Karpas-422 (cell line): ENCODE measurements around the gene LIMCH1. TPM values are rescaled to one million over a fixed set of nuclear protein-coding genes. Genes with fewer than 3 reads are reported as not detected.

ENCODE experiments used
- DNase-seq: peaks from one replicate; pipeline ENCODE4 v3.0.0-alpha.2; 2015
- H2AFZ ChIP-seq: fragments of 200-600 bp; sonication (generic); 2 replicates; pipeline ENCODE4 v1.6.1; 2014; ENCODE audit warnings: antibody characterized with exemption, low read length, mixed read lengths
- H3K27ac ChIP-seq: fragments of 200-600 bp; sonication (generic); 2 replicates; pipeline ENCODE4 v1.5.1; 2014; ENCODE audit warnings: mild to moderate bottlenecking, low read length, moderate library complexity
- H3K27me3 ChIP-seq: fragments of 200-600 bp; sonication (generic); 2 replicates; pipeline ENCODE4 v1.6.1; 2014; ENCODE audit warnings: low read length, mixed read lengths
- H3K36me3 ChIP-seq: fragments of 200-600 bp; sonication (generic); 2 replicates; pipeline ENCODE4 v1.6.1; 2014; ENCODE audit warnings: low read length, mixed read lengths; ENCODE audit not compliant: insufficient read depth
- H3K4me1 ChIP-seq: fragments of 200-600 bp; sonication (generic); 2 replicates; pipeline ENCODE4 v1.6.1; 2014; ENCODE audit warnings: mild to moderate bottlenecking, low read length, mixed read lengths
- H3K4me2 ChIP-seq: fragments of 200-600 bp; sonication (generic); 2 replicates; pipeline ENCODE4 v1.6.1; 2014; ENCODE audit warnings: low read length, low read depth, mild to moderate bottlenecking; ENCODE audit not compliant: poor library complexity, severe bottlenecking
- H3K4me3 ChIP-seq: fragments of 200-600 bp; sonication (generic); 2 replicates; pipeline ENCODE4 v1.5.1; 2014; ENCODE audit warnings: mild to moderate bottlenecking, antibody characterized with exemption, low read length, mixed read lengths
- H3K79me2 ChIP-seq: fragments of 200-600 bp; sonication (generic); 2 replicates; pipeline ENCODE4 v1.6.1; 2014; ENCODE audit warnings: mild to moderate bottlenecking, low read length, mixed read lengths
- H3K9ac ChIP-seq: fragments of 200-600 bp; sonication (generic); 2 replicates; pipeline ENCODE4 v1.6.0; 2014; ENCODE audit warnings: low read length
- H3K9me2 ChIP-seq: fragments of 200-600 bp; sonication (generic), shearing (Covaris generic); replicated peaks from 2 replicates; pipeline ENCODE4 v1.6.0; 2014; ENCODE audit warnings: mild to moderate bottlenecking, low read length, moderate library complexity; ENCODE audit not compliant: insufficient read depth
- H3K9me3 ChIP-seq: fragments of 300-700, 200-600 bp; sonication (generic); 2 replicates; pipeline ENCODE4 v1.6.1; 2014; ENCODE audit warnings: low read length, mixed read lengths
- H4K20me1 ChIP-seq: fragments of 200-600 bp; sonication (generic); 2 replicates; pipeline ENCODE4 v1.6.1; 2014; ENCODE audit warnings: mild to moderate bottlenecking, antibody characterized with exemption, low read length, low read depth; ENCODE audit not compliant: insufficient read depth
- total RNA-seq: library from RNA; depleted of rRNA; stranded (reverse); fragments of >200 nt; shearing (Covaris generic); gene quantifications from 2 replicates; pipeline ENCODE4 v1.2.3, GENCODE V29; 2014; ENCODE audit warnings: low replicate concordance

Gene LIMCH1
- total RNA-seq, 1 experiment from 2014 or later: not detected

DNA sequence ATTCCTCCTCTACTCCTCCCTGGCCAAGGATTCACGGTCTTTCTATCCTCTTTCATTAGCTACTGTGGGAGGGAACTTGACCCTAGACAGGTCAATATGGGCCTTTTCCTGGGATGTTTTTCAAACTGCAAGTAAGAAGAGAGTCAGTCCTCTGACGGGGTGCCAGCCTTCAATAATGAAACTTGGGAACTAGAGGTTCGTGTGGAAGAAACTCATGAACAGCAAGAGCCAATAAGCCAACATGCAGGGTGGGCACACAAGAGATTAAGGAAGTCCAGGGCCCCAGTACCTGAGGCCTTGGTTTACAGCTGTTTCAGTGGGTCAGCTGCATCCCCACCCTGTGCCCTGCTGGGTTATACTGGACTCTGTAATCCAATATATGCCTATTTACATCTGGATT, 49.3 kb downstream of the LIMCH1 start:
- H3K79me2 ChIP-seq: no peaks in the 10 kb centered on the region
- H3K4me1 ChIP-seq: no peaks in the 10 kb centered on the region
- H3K27ac ChIP-seq: no peak overlapping the region
- no peaks in the 10 kb centered on the region for H4K20me1 ChIP-seq
- no peak overlapping the region for H3K4me2 ChIP-seq
- no peaks in the 10 kb centered on the region for H3K9me2 ChIP-seq
- no peaks in the 10 kb centered on the region for H3K36me3 ChIP-seq
- no peak overlapping the region for H2AFZ ChIP-seq
- H3K27me3 ChIP-seq: no peaks in the 10 kb centered on the region
- H3K4me3 ChIP-seq: no peak overlapping the region
- DNase-seq: no peak
- no peak overlapping the region for H3K9ac ChIP-seq
- H3K9me3 ChIP-seq: no peaks in the 10 kb centered on the region

DNA sequence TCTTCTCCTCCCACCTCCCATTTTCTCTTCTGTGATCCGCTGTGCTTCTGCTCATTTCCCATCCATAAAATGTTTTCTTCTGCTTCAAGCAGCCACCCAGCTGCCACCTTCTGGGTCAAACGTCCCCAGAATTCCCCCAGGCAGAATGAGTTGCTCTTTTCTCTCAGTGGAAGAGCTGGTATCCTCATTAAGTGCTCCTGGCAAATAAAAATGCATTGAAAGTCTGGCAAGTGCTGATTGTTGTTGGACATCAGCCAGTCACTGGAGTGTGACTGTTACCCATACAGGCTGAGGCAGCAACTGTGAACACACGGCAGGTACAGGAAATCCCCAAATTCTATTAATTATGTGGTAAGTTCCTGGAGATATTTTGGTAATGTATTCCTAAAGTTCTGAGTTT, 52.6 kb downstream of the LIMCH1 start:
- no peak for DNase-seq
- no peak overlapping the region for H3K4me3 ChIP-seq
- no peak overlapping the region for H3K27ac ChIP-seq
- H3K9me2 ChIP-seq: no peaks in the 10 kb centered on the region
- H2AFZ ChIP-seq: no peak overlapping the region
- no peak overlapping the region for H3K4me2 ChIP-seq
- H3K79me2 ChIP-seq: no peaks in the 10 kb centered on the region
- H3K9me3 ChIP-seq: no peaks in the 10 kb centered on the region
- no peaks in the 10 kb centered on the region for H3K27me3 ChIP-seq
- no peaks in the 10 kb centered on the region for H3K4me1 ChIP-seq
- H3K36me3 ChIP-seq: no peaks in the 10 kb centered on the region
- H3K9ac ChIP-seq: no peak overlapping the region
- no peaks in the 10 kb centered on the region for H4K20me1 ChIP-seq

DNA sequence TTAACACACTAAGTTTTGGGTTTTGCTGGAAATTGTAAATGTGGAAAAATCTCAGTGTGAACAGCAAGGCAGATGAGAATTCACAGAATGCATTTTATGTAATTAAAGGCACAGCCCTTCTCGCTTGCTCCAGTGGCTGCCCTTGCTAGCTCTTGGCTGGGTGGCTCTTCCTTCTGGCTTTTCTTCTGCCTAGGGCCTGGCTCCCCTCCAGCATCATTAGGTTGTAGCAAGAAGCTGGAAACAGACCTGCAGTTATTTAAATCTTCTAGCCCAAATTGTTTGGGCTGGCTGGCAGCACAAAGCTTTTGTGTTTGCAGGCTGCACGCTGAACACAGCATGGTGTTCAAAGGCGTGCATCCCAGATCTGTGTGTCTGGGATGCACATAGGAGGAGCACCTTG, 56.5 kb downstream of the LIMCH1 start:
- Histone ChIP-seq H3K36me3 (no peaks in the 10 kb centered on the region), H3K4me1 (no peaks in the 10 kb centered on the region), H3K27me3 (no peaks in the 10 kb centered on the region), H3K4me2 (no peak overlapping the region), H3K9me2 (no peaks in the 10 kb centered on the region), H3K79me2 (no peaks in the 10 kb centered on the region), H4K20me1 (no peaks in the 10 kb centered on the region), H3K27ac (no peak overlapping the region), H3K4me3 (no peak overlapping the region), H2AFZ (no peak overlapping the region), H3K9me3 (no peaks in the 10 kb centered on the region), H3K9ac (no peak overlapping the region)
- DNase-seq: no peak

DNA sequence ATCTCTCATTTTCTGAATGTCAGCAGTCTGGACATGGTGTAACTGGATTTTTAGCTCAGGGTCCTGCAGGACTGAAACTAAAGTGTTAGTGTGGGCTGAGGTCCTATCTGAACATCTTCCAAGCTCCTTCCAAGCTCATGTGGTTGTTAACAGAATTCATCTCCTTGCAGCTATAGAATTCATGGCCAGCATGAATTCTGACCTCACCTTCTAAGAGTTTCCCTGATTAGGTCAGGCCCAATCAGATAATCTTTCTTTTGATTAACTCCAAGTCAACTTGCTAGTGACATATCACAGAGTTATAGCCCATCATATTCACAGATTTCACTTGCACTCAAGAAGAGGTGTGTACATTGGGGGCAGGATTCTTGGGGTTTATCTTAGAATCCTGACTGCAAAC, 59.5 kb downstream of the LIMCH1 start:
- Histone ChIP-seq H3K9me3 (no peaks in the 10 kb centered on the region), H3K79me2 (no peaks in the 10 kb centered on the region), H3K9me2 (no peaks in the 10 kb centered on the region), H3K27ac (no peak overlapping the region), H2AFZ (no peak overlapping the region), H3K4me1 (no peaks in the 10 kb centered on the region), H3K9ac (no peak overlapping the region), H3K27me3 (no peaks in the 10 kb centered on the region), H4K20me1 (no peaks in the 10 kb centered on the region), H3K4me3 (no peak overlapping the region), H3K36me3 (no peaks in the 10 kb centered on the region), H3K4me2 (no peak overlapping the region)
- no peak for DNase-seq

DNA sequence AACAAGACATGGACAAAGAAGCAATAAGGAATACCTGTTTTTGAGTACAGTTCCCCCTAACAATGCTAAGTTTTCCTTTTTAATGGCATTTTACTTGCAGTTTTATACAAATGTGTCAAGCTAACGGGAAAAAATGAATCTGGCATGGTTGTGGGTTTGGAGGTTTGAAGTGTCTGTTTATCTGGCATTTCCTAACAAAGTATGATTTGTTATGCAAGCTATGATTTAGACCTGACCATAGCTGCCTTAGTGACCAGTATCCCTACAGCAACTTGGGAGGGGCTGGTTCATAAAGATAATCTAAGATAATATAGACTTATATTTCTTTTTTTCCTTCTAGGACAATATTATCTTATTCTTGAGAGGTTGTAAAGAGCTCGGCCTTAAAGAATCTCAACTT, 60.6 kb downstream of the LIMCH1 start:
- no peak for DNase-seq
- Histone ChIP-seq H3K9ac (no peak overlapping the region), H3K4me3 (no peak overlapping the region), H3K9me3 (no peaks in the 10 kb centered on the region), H3K36me3 (no peaks in the 10 kb centered on the region), H3K9me2 (no peaks in the 10 kb centered on the region), H2AFZ (no peak overlapping the region), H3K27me3 (no peaks in the 10 kb centered on the region), H3K79me2 (no peaks in the 10 kb centered on the region), H4K20me1 (no peaks in the 10 kb centered on the region), H3K4me1 (no peaks in the 10 kb centered on the region), H3K27ac (no peak overlapping the region), H3K4me2 (no peak overlapping the region)

DNA sequence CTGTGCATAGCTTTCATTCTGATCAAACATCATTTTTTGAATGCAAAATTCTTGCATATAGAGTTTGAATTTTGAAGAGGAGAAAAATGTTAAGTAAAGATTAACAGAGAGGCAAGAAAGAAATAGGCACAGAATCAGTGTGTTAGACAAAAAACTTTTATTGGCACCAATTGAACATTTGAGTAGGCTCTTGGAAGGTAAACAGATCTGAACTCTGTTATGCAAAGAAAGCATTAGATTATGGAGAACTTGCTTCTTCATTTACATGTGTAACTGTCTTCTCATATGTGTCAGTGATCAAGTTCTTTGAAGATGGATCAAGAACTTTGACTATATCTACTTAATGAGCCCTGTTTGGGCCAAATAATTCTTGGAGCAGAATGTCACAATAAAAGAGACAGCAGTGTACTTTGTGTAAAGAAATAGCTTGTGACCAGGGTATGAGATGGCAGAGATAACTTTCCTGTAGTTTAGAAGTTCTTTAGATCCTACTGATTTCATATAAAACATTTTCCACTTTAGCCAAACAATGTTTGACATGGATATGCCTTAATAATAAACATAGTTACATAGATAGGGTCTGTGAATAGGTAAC, 61.3 kb downstream of the LIMCH1 start:
- H3K4me1 ChIP-seq: no peaks in the 10 kb centered on the region
- no peak for DNase-seq
- no peak overlapping the region for H3K9ac ChIP-seq
- H2AFZ ChIP-seq: no peak overlapping the region
- no peaks in the 10 kb centered on the region for H3K36me3 ChIP-seq
- H3K27me3 ChIP-seq: no peaks in the 10 kb centered on the region
- no peaks in the 10 kb centered on the region for H4K20me1 ChIP-seq
- no peaks in the 10 kb centered on the region for H3K9me3 ChIP-seq
- no peak overlapping the region for H3K4me2 ChIP-seq
- no peak overlapping the region for H3K27ac ChIP-seq
- H3K4me3 ChIP-seq: no peak overlapping the region
- no peaks in the 10 kb centered on the region for H3K79me2 ChIP-seq
- H3K9me2 ChIP-seq: no peaks in the 10 kb centered on the region

DNA sequence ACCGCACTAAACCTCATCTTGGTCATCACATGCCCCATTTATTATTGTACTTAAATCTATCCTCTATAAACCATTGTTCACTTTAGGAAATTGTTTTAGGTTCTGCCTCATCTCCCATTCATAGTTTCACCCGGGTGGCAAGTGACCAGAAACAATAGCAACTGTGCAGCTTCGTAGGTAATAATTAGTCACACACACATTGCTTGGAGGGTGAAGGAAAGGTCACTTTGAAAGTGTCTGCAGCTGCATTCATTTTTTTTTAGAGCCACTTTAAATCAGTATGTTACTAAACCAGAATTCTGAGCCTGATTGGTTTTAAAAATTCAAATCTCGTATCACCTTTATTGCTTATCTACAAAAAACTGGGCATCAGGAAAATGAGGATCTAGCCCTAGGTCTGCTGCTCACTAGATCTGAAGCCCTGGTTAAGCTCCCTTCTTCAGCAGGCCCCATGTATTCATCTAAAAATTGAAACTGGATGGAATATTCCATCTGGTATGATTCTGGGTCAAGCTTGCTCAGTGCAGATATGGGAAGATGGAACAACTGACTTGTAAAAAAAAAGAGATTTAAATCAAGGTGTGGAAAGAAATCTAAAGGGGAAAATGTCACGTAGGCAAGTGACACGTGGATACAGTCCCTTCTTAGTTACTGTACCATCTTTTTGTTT, 62.4 kb downstream of the LIMCH1 start:
- Histone ChIP-seq H4K20me1 (no peaks in the 10 kb centered on the region), H3K27me3 (no peaks in the 10 kb centered on the region), H3K9ac (no peak overlapping the region), H3K9me2 (no peaks in the 10 kb centered on the region), H3K79me2 (no peaks in the 10 kb centered on the region), H3K4me2 (no peak overlapping the region), H3K36me3 (no peaks in the 10 kb centered on the region), H3K9me3 (no peaks in the 10 kb centered on the region), H3K4me1 (no peaks in the 10 kb centered on the region), H3K4me3 (no peak overlapping the region), H3K27ac (no peak overlapping the region), H2AFZ (no peak overlapping the region)
- DNase-seq: no peak

DNA sequence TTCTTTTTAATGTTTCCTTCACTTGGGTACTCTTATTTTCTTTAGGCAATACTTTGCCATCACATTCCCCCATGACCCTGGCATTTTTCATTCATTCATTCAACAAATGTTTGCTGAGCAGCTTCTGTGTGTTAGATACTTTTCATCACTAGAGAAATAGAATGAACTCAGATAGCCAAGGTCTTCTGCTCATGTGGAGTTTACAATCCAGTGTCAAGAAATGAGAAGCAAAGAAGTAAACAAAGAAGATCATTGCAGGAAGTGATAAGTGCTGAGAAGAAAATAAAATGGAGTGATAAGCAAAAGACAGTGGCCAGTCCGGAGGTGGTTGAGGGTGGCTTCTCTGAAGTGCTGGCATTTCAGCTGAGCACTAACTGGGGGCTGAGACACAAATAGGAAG, 63.1 kb downstream of the LIMCH1 start:
- Histone ChIP-seq H4K20me1 (no peaks in the 10 kb centered on the region), H3K9me3 (no peaks in the 10 kb centered on the region), H3K79me2 (no peaks in the 10 kb centered on the region), H3K36me3 (no peaks in the 10 kb centered on the region), H3K4me1 (no peaks in the 10 kb centered on the region), H3K4me2 (no peak overlapping the region), H3K4me3 (no peak overlapping the region), H2AFZ (no peak overlapping the region), H3K9ac (no peak overlapping the region), H3K27ac (no peak overlapping the region), H3K9me2 (no peaks in the 10 kb centered on the region), H3K27me3 (no peaks in the 10 kb centered on the region)
- DNase-seq: no peak
